Neural progenitor cell (in vitro differentiated cells): ENCODE measurements around the gene PVRIG.
"Not testable (repeated sequence)": the region's sequence is repeated elsewhere in the genome, so short reads cannot be mapped to it uniquely, and the experiment has no call there.

ENCODE experiments used
- EZH2 ChIP-seq: fragments of 200-600 bp; sonication (generic); IDR thresholded peaks from 2 replicates; pipeline ENCODE4 v1.6.1; 2017; ENCODE audit warnings: antibody characterized with exemption, mild to moderate bottlenecking, moderate library complexity
- TF ChIP-seq, protein P1 (sequence below): fragments of 200-600 bp; sonication (generic); IDR thresholded peaks from 2 replicates; pipeline ENCODE4 v1.5.1; 2017; ENCODE audit warnings: antibody characterized with exemption, mild to moderate bottlenecking

DNA sequence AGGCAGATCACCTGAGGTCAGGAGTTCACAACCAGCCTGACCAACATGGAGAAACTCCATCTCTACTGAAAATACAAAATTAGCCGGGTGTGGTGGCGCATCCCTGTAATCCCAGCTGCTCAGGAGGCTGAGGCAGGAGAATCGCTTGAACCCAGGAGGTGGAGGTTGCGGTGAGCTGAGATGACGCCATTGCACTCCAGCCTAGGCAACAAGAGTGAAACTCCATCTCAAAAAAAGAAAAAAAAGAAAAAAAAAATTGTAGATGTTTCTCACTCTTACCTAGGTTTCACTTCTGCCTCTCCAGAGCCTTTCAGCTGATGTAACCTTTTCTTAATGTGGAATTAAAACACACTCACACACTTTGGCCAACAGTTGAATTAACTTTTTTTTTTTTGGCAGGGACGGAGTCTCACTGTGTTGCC, 23.8 kb upstream of the PVRIG start:
- TF ChIP-seq EZH2 = not testable (repeated sequence)
- TF ChIP-seq, protein P1, sequence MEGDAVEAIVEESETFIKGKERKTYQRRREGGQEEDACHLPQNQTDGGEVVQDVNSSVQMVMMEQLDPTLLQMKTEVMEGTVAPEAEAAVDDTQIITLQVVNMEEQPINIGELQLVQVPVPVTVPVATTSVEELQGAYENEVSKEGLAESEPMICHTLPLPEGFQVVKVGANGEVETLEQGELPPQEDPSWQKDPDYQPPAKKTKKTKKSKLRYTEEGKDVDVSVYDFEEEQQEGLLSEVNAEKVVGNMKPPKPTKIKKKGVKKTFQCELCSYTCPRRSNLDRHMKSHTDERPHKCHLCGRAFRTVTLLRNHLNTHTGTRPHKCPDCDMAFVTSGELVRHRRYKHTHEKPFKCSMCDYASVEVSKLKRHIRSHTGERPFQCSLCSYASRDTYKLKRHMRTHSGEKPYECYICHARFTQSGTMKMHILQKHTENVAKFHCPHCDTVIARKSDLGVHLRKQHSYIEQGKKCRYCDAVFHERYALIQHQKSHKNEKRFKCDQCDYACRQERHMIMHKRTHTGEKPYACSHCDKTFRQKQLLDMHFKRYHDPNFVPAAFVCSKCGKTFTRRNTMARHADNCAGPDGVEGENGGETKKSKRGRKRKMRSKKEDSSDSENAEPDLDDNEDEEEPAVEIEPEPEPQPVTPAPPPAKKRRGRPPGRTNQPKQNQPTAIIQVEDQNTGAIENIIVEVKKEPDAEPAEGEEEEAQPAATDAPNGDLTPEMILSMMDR = not testable (repeated sequence)
